Astrocyte of the spinal cord (primary cell): ENCODE results near the gene EIF3D.
A peak's percentile ranks its signal among the peaks of the same experiment; 100 is the strongest.

ENCODE experiments used
- DNase-seq: peaks from one replicate; pipeline ENCODE4 v3.0.0; 2011; ENCODE audit warnings: low read depth, low spot score
- H3K4me3 ChIP-seq: 2 replicates; pipeline ENCODE4 v1.5.1; 2011; ENCODE audit warnings: low read depth, mild to moderate bottlenecking, low read length, moderate library complexity
- CTCF ChIP-seq: IDR thresholded peaks from 2 replicates; pipeline ENCODE4 v1.5.1; 2012; ENCODE audit warnings: low read depth, mild to moderate bottlenecking, low read length, inconsistent platforms
- in situ Hi-C: cut with HindIII; loops from 2 replicates; pipeline ENCODE4 v1.10.0; 2017; ENCODE audit warnings: low sequenced_read_pairs

The EIF3D gene

GRCh38 chr22:36512333-36512732 is 16.6 kb downstream of the EIF3D start:
- in situ Hi-C loops: no loop called here
- no peak for DNase-seq
- TF ChIP-seq CTCF: no peak
- H3K4me3 ChIP-seq: no peak overlapping the region

GRCh38 chr22:36510966-36511881 is 17.7 kb downstream of the EIF3D start:
- TF ChIP-seq CTCF: peak; percentile 76
- H3K4me3 ChIP-seq: no peak overlapping the region
- DNase-seq: peak; percentile 51
- in situ Hi-C loops: no loop called here

- H3K4me3 ChIP-seq: no peak overlapping the region
- in situ Hi-C loops: no loop called here
- no peak for DNase-seq
- TF ChIP-seq CTCF: no peak
Observed at GRCh38 chr22:36510384-36510783, 18.6 kb downstream of the EIF3D start.

- peak overlapping the region; percentile 41 for H3K4me3 ChIP-seq
- no peak for TF ChIP-seq CTCF
- in situ Hi-C loops: no loop called here
Observed at GRCh38 chr22:36507518-36508010, 21.4 kb downstream of the EIF3D start.

GRCh38 chr22:36506637-36507517 is 22.1 kb downstream of the EIF3D start, which contains the start of gene FOXRED2:
Gene FOXRED2 (minus strand): TSS chr22:36507040. CDS start chr22:36506422, 618 bp downstream.
- peak; percentile 72 for DNase-seq
- peak within 1 kb of the TSS; percentile 41 for H3K4me3 ChIP-seq
- in situ Hi-C loops: no loop called here
- TF ChIP-seq CTCF: no peak

More at GRCh38 chr22:36507518-36508010, 21.4 kb downstream of the EIF3D start:
- no peak for DNase-seq

- TF ChIP-seq CTCF: no peak
- no peak for DNase-seq
- peak overlapping the region; percentile 40 for H3K4me3 ChIP-seq
- in situ Hi-C loops: no loop called here
Observed at GRCh38 chr22:36505998-36506635, 22.8 kb downstream of the EIF3D start.
